Lower lobe of right lung (tissue), 2 donors: Measurements from ENCODE around the gene CACNB2. TPM values are rescaled to one million over a fixed set of nuclear protein-coding genes. Genes with fewer than 3 reads are reported as not detected.
A peak's percentile ranks its signal among the peaks of the same experiment; 100 is the strongest.

Experiments used
- ATAC-seq, 2 donors: fragments of 200-7000 bp; cut with Tn5 transposase; one replicate each; pipeline ENCODE4 v1.9.1; 2020 to 2022; ENCODE audit warnings: mild to moderate bottlenecking in 2 of 2, moderate library complexity in 2 of 2
- DNase-seq: peaks from one replicate; pipeline ENCODE4 v3.0.0-alpha.2; 2020
- H3K27ac ChIP-seq: fragments of 200-600 bp; one replicate; pipeline ENCODE4 v1.8.0; 2022
- H3K27me3 ChIP-seq: fragments of 200-600 bp; one replicate; pipeline ENCODE4 v1.8.0; 2022; ENCODE audit warnings: low read depth
- H3K36me3 ChIP-seq: fragments of 200-600 bp; one replicate; pipeline ENCODE4 v1.8.0; 2022; ENCODE audit warnings: mild to moderate bottlenecking
- H3K4me1 ChIP-seq: fragments of 200-600 bp; one replicate; pipeline ENCODE4 v1.8.0; 2022
- H3K4me3 ChIP-seq: fragments of 200-600 bp; one replicate; pipeline ENCODE4 v1.8.0; 2022; ENCODE audit warnings: mild to moderate bottlenecking
- H3K9me3 ChIP-seq: fragments of 200-600 bp; one replicate; pipeline ENCODE4 v1.8.0; 2022
- CTCF ChIP-seq: fragments of 200-600 bp; IDR thresholded peaks from one replicate; pipeline ENCODE4 v1.8.0; 2022; ENCODE audit warnings: antibody characterized with exemption, mild to moderate bottlenecking
- intact Hi-C: fragments of 100-400 bp; cut with DNase I; formaldehyde crosslinking; loops from one replicate; pipeline ENCODE4 v1.11.0; 2022
- long read RNA-seq: library from polyadenylated mRNA; unstranded; transcript quantifications from one replicate; pipeline ENCODE4 v2.0.0, GENCODE V29; 2021
- total RNA-seq: library from RNA; stranded (reverse); fragmentation: NEBNext Ultra II Directional; extraction: Animal tissue kit (Norgen Biotek cat#: 25700); gene quantifications from one replicate; pipeline ENCODE4 v1.2.1, GENCODE V29; 2021
- donor health status: DM: no; HTN: yes; CAD: no; lungs with severe emphysema.

The CACNB2 gene
- 1.4 TPM for total RNA-seq
- long read RNA-seq, partial matches to known transcripts = 0 of 9 reads
- long read RNA-seq, other reads (novel, unspliced or antisense) = 7 of 9 reads

- DNase-seq = peak; percentile 57
- intact Hi-C loops = no loop called here
These were observed at the start of gene CACNB2 for GRCh38 chr10:18140149-18140956. CACNB2 (plus strand) TSS chr10:18140424.

GRCh38 chr10:18094332-18094731, 45.9 kb upstream of the CACNB2 start:
- H3K36me3 ChIP-seq = no peaks in the 10 kb centered on the region
- no peak overlapping the region for H3K4me3 ChIP-seq
- no peak overlapping the region for H3K27ac ChIP-seq
- no peak for ATAC-seq
- no peak for TF ChIP-seq CTCF
- H3K9me3 ChIP-seq = no peaks in the 10 kb centered on the region
- intact Hi-C loops = no loop called here
- no peak for DNase-seq
- no peaks in the 10 kb centered on the region for H3K4me1 ChIP-seq
- H3K27me3 ChIP-seq = no peaks in the 10 kb centered on the region

More at GRCh38 chr10:18140149-18140956, at the start of gene CACNB2:
- H3K36me3 ChIP-seq = no peaks in the 10 kb centered on the region
- H3K4me3 ChIP-seq = peak within 1 kb of the TSS; percentile 61
- peaks cover 4% of the 10 kb centered on the region for H3K4me1 ChIP-seq
- no peaks in the 10 kb centered on the region for H3K9me3 ChIP-seq
- TF ChIP-seq CTCF = no peak
- peak; percentile 56 to 74 for ATAC-seq
- peak within 1 kb of the TSS; percentile 64 for H3K27ac ChIP-seq
- H3K27me3 ChIP-seq = peaks cover 20% of the 10 kb centered on the region

- H3K4me3 ChIP-seq = no peak overlapping the region
- no peak for TF ChIP-seq CTCF
- intact Hi-C loops = no loop called here
- H3K27ac ChIP-seq = no peak overlapping the region
- no peak for ATAC-seq
- no peaks in the 10 kb centered on the region for H3K36me3 ChIP-seq
- H3K9me3 ChIP-seq = no peaks in the 10 kb centered on the region
- no peaks in the 10 kb centered on the region for H3K4me1 ChIP-seq
- no peaks in the 10 kb centered on the region for H3K27me3 ChIP-seq
- DNase-seq = no peak
These were observed 45.4 kb upstream of the CACNB2 start for GRCh38 chr10:18094793-18095192.

- H3K9me3 ChIP-seq = no peaks in the 10 kb centered on the region
- no peaks in the 10 kb centered on the region for H3K36me3 ChIP-seq
- H3K4me1 ChIP-seq = no peaks in the 10 kb centered on the region
- intact Hi-C loops = no loop called here
- H3K27me3 ChIP-seq = no peaks in the 10 kb centered on the region
- no peak for DNase-seq
- no peak overlapping the region for H3K4me3 ChIP-seq
- no peak for TF ChIP-seq CTCF
- H3K27ac ChIP-seq = no peak overlapping the region
- ATAC-seq = no peak
These were observed 42.7 kb upstream of the CACNB2 start for GRCh38 chr10:18097524-18097923.

- ATAC-seq (no peak), DNase-seq (no peak)
- intact Hi-C loops = no loop called here
- no peaks in the 10 kb centered on the region for H3K36me3 ChIP-seq
- no peak for TF ChIP-seq CTCF
- H3K27ac ChIP-seq = no peak overlapping the region
- no peaks in the 10 kb centered on the region for H3K9me3 ChIP-seq
- H3K4me1 ChIP-seq = no peaks in the 10 kb centered on the region
- no peaks in the 10 kb centered on the region for H3K27me3 ChIP-seq
- no peak overlapping the region for H3K4me3 ChIP-seq
These were observed 42.0 kb upstream of the CACNB2 start for GRCh38 chr10:18098201-18098600.
